Esophagus muscularis mucosa (tissue), 3 donors: ENCODE results near the gene ENPP6.

Source experiments
- CTCF ChIP-seq, 3 experiments: fragments of 200-600 bp in 2 of 3; fragments of 450-650 bp in 1 of 3; sonication (generic) in 2 of 3; IDR thresholded peaks; one replicate each; pipeline ENCODE4 v1.5.1; 2017 to 2019; ENCODE audit warnings: antibody characterized with exemption in 3 of 3, mild to moderate bottlenecking in 2 of 3, moderate library complexity in 1 of 3
- POLR2A ChIP-seq: fragments of 450-650 bp; IDR thresholded peaks from one replicate; pipeline ENCODE4 v1.6.1; 2017; ENCODE audit warnings: antibody characterized with exemption, moderate library complexity, mild to moderate bottlenecking, low read depth
- POLR2AphosphoS5 ChIP-seq, 2 donors: sonication (generic); formaldehyde crosslinking; IDR thresholded peaks; one replicate each; pipeline ENCODE4 v1.6.1; 2017; ENCODE audit warnings: antibody characterized with exemption in 2 of 2

- TF ChIP-seq CTCF (IDR thresholded peaks at IDR 0.05) (no peak), POLR2A (no peak), POLR2AphosphoS5 (IDR thresholded peaks at IDR 0.05) (no peak)
These were observed at the start of gene ENPP6 for GRCh38 chr4:184217634-184218033.
